BLaER1 (cell line): ENCODE measurements around the gene DMKN.
"Not testable (repeated sequence)": the region's sequence is repeated elsewhere in the genome, so short reads cannot be mapped to it uniquely, and the experiment has no call there.

Experiments used
- H3K27ac ChIP-seq: shearing (Covaris generic); formaldehyde crosslinking; 2 replicates; pipeline ENCODE4 v1.8.1; 2022
- H3K27me3 ChIP-seq: shearing (Covaris generic); formaldehyde crosslinking; 2 replicates; pipeline ENCODE4 v1.8.1; 2022
- H3K36me3 ChIP-seq: shearing (Covaris generic); formaldehyde crosslinking; 2 replicates; pipeline ENCODE4 v1.8.1; 2022
- H3K4me1 ChIP-seq: shearing (Covaris generic); formaldehyde crosslinking; 2 replicates; pipeline ENCODE4 v1.8.1; 2022
- H3K4me2 ChIP-seq: shearing (Covaris generic); formaldehyde crosslinking; 2 replicates; pipeline ENCODE4 v1.8.1; 2022
- H3K4me3 ChIP-seq: shearing (Covaris generic); formaldehyde crosslinking; 2 replicates; pipeline ENCODE4 v1.8.1; 2022
- H3K9ac ChIP-seq: shearing (Covaris generic); formaldehyde crosslinking; 2 replicates; pipeline ENCODE4 v1.8.1; 2022
- H3K9me3 ChIP-seq: shearing (Covaris generic); formaldehyde crosslinking; 2 replicates; pipeline ENCODE4 v1.8.1; 2022
- H4K20me1 ChIP-seq: shearing (Covaris generic); formaldehyde crosslinking; 2 replicates; pipeline ENCODE4 v1.8.1; 2022
- Cebpa-rat ChIP-seq: shearing (Covaris generic); IDR thresholded peaks from 2 replicates; pipeline ENCODE4 v1.8.1; 2022

The DMKN gene

GRCh38 chr19:35488677-35489076, 24.8 kb downstream of the DMKN start:
- Histone ChIP-seq H3K4me3 (no peak overlapping the region), H3K27ac (no peak overlapping the region), H3K27me3 (no peaks in the 10 kb centered on the region), H3K4me1 (peaks cover 29% of the 10 kb centered on the region), H4K20me1 (no peaks in the 10 kb centered on the region), H3K9ac (no peak overlapping the region), H3K36me3 (no peaks in the 10 kb centered on the region), H3K4me2 (no peak overlapping the region), H3K9me3 (no peaks in the 10 kb centered on the region)
- TF ChIP-seq Cebpa-rat, result no peak

- Histone ChIP-seq H3K4me2 (no peak overlapping the region), H3K27me3 (no peaks in the 10 kb centered on the region)
- TF ChIP-seq Cebpa-rat, result no peak
These were observed 25.7 kb downstream of the DMKN start for GRCh38 chr19:35487656-35488182.

GRCh38 chr19:35486268-35486708, 27.2 kb downstream of the DMKN start:
- TF ChIP-seq Cebpa-rat, result no peak
- no peak overlapping the region for H3K27ac ChIP-seq
- H3K27me3 ChIP-seq, result no peaks in the 10 kb centered on the region
- H3K9ac ChIP-seq, result no peak overlapping the region
- H3K4me1 ChIP-seq, result peaks cover 20% of the 10 kb centered on the region
- H3K4me2 ChIP-seq, result no peak overlapping the region
- no peaks in the 10 kb centered on the region for H4K20me1 ChIP-seq
- no peaks in the 10 kb centered on the region for H3K36me3 ChIP-seq
- no peak overlapping the region for H3K4me3 ChIP-seq
- H3K9me3 ChIP-seq, result no peaks in the 10 kb centered on the region

More at GRCh38 chr19:35487656-35488182, 25.7 kb downstream of the DMKN start:
- Histone ChIP-seq H3K4me1 (peaks cover 21% of the 10 kb centered on the region), H3K4me3 (no peak overlapping the region), H3K9ac (no peak overlapping the region), H3K9me3 (no peaks in the 10 kb centered on the region), H4K20me1 (no peaks in the 10 kb centered on the region), H3K27ac (no peak overlapping the region), H3K36me3 (no peaks in the 10 kb centered on the region)

- Histone ChIP-seq H4K20me1 (no peaks in the 10 kb centered on the region), H3K4me3 (no peak overlapping the region), H3K4me2 (peak overlapping the region; percentile 70), H3K4me1 (peaks cover 20% of the 10 kb centered on the region), H3K9me3 (no peaks in the 10 kb centered on the region), H3K36me3 (no peaks in the 10 kb centered on the region), H3K9ac (no peak overlapping the region), H3K27ac (no peak overlapping the region), H3K27me3 (no peaks in the 10 kb centered on the region)
- TF ChIP-seq Cebpa-rat, result no peak
These were observed 29.0 kb downstream of the DMKN start for GRCh38 chr19:35484252-35485036.

GRCh38 chr19:35483089-35483488, 30.4 kb downstream of the DMKN start:
- Histone ChIP-seq H3K9me3 (no peaks in the 10 kb centered on the region), H4K20me1 (no peaks in the 10 kb centered on the region), H3K4me2 (no peak overlapping the region), H3K36me3 (no peaks in the 10 kb centered on the region), H3K27me3 (no peaks in the 10 kb centered on the region), H3K4me1 (peaks cover 20% of the 10 kb centered on the region), H3K4me3 (no peak overlapping the region), H3K27ac (no peak overlapping the region), H3K9ac (no peak overlapping the region)
- TF ChIP-seq Cebpa-rat, result no peak

GRCh38 chr19:35478794-35479677, 34.4 kb downstream of the DMKN start:
- Histone ChIP-seq H3K27ac (no peak overlapping the region), H3K9ac (no peak overlapping the region), H3K4me2 (no peak overlapping the region), H3K36me3 (no peaks in the 10 kb centered on the region), H3K4me3 (no peak overlapping the region), H3K9me3 (no peaks in the 10 kb centered on the region), H3K27me3 (no peaks in the 10 kb centered on the region), H4K20me1 (no peaks in the 10 kb centered on the region), H3K4me1 (peaks cover 5% of the 10 kb centered on the region)
- TF ChIP-seq Cebpa-rat, result no peak

- H3K4me3 ChIP-seq, result no peak overlapping the region
- no peaks in the 10 kb centered on the region for H3K9me3 ChIP-seq
- TF ChIP-seq Cebpa-rat, result no peak
- H3K27ac ChIP-seq, result no peak overlapping the region
- no peaks in the 10 kb centered on the region for H3K36me3 ChIP-seq
- H4K20me1 ChIP-seq, result no peaks in the 10 kb centered on the region
- no peaks in the 10 kb centered on the region for H3K27me3 ChIP-seq
- no peak overlapping the region for H3K4me2 ChIP-seq
- H3K4me1 ChIP-seq, result no peaks in the 10 kb centered on the region
- no peak overlapping the region for H3K9ac ChIP-seq
These were observed 37.3 kb downstream of the DMKN start for GRCh38 chr19:35476149-35476548.

GRCh38 chr19:35474594-35474993, 38.9 kb downstream of the DMKN start:
- H3K9ac ChIP-seq, H3K4me3 ChIP-seq, H4K20me1 ChIP-seq, H3K4me1 ChIP-seq, H3K9me3 ChIP-seq, H3K27ac ChIP-seq, H3K27me3 ChIP-seq, H3K36me3 ChIP-seq, H3K4me2 ChIP-seq: not testable (repeated sequence)

- Histone ChIP-seq H3K27me3 (no peaks in the 10 kb centered on the region), H3K4me2 (no peak overlapping the region), H3K36me3 (no peaks in the 10 kb centered on the region), H3K9ac (no peak overlapping the region), H3K27ac (no peak overlapping the region), H4K20me1 (no peaks in the 10 kb centered on the region), H3K4me3 (no peak overlapping the region), H3K4me1 (peaks cover 8% of the 10 kb centered on the region), H3K9me3 (no peaks in the 10 kb centered on the region)
- TF ChIP-seq Cebpa-rat, result no peak
These were observed 39.3 kb downstream of the DMKN start for GRCh38 chr19:35474104-35474503.

GRCh38 chr19:35471946-35472345, 41.5 kb downstream of the DMKN start:
- H3K27ac ChIP-seq, result no peak overlapping the region
- no peaks in the 10 kb centered on the region for H3K36me3 ChIP-seq
- H3K4me2 ChIP-seq, result no peak overlapping the region
- H3K9ac ChIP-seq, result no peak overlapping the region
- no peaks in the 10 kb centered on the region for H3K9me3 ChIP-seq
- H3K4me1 ChIP-seq, result peaks cover 28% of the 10 kb centered on the region
- H4K20me1 ChIP-seq, result no peaks in the 10 kb centered on the region
- no peak for TF ChIP-seq Cebpa-rat
- no peaks in the 10 kb centered on the region for H3K27me3 ChIP-seq
- no peak overlapping the region for H3K4me3 ChIP-seq

GRCh38 chr19:35471075-35471474, 42.4 kb downstream of the DMKN start:
- H3K27ac ChIP-seq, H3K9ac ChIP-seq, H3K36me3 ChIP-seq, H3K4me2 ChIP-seq, H3K27me3 ChIP-seq, H4K20me1 ChIP-seq, H3K4me3 ChIP-seq, H3K9me3 ChIP-seq: not testable (repeated sequence)
- peaks cover 34% of the 10 kb centered on the region for H3K4me1 ChIP-seq
